ENCODE measurements around the gene USP3.

Gene USP3

DNA sequence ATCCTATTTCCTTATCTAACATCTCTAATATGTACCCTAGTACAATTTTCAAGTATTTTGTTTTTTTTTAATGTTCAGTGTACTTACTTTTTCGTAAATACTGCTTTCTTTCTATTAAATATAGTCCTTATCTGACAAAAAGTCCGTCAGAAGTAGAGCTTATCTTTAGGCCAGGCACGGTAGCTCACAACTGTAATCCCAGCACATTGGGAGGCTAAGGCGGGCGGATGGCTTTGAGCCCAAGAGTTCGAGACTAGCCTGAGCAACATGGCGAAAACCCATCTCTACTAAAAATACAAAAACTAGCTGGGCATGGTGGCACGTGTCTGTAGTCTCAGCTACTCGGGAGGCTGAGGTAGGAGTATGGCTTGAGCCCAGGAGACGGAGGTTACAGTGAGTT, 41.1 kb downstream of the USP3 start:
- TF ChIP-seq, protein P1, sequence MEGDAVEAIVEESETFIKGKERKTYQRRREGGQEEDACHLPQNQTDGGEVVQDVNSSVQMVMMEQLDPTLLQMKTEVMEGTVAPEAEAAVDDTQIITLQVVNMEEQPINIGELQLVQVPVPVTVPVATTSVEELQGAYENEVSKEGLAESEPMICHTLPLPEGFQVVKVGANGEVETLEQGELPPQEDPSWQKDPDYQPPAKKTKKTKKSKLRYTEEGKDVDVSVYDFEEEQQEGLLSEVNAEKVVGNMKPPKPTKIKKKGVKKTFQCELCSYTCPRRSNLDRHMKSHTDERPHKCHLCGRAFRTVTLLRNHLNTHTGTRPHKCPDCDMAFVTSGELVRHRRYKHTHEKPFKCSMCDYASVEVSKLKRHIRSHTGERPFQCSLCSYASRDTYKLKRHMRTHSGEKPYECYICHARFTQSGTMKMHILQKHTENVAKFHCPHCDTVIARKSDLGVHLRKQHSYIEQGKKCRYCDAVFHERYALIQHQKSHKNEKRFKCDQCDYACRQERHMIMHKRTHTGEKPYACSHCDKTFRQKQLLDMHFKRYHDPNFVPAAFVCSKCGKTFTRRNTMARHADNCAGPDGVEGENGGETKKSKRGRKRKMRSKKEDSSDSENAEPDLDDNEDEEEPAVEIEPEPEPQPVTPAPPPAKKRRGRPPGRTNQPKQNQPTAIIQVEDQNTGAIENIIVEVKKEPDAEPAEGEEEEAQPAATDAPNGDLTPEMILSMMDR (IDR thresholded peaks at IDR 0.05; ENCODE audit: low read depth, low read length) = no peak
- in situ Hi-C loops (cut with HindIII; ENCODE audit: low sequenced_read_pairs) = no loop called here
- DNase-seq (ENCODE audit: low read depth, low spot score) = no peak
- H3K4me3 ChIP-seq (ENCODE audit: low read depth, low read length) = no peak overlapping the region

DNA sequence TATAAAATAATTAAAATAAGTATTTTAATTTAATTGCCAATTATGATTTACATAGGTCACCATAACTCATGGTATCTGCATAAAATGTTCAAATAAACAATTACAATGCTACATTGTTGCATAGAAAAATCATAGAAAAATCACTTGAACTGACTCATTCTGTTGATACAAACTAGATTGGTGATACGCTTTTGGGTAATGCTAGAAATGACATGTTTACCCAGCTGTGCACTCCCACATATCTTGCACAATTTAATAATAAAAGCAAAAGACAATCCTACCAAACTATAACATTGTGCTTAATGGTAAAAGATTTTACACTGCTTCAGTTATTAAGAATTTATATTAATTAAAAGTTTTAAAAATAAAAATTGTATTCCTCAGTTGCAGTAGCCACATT, 47.0 kb downstream of the USP3 start:
- no peak overlapping the region for H3K4me3 ChIP-seq (ENCODE audit: low read depth, low read length)

DNA sequence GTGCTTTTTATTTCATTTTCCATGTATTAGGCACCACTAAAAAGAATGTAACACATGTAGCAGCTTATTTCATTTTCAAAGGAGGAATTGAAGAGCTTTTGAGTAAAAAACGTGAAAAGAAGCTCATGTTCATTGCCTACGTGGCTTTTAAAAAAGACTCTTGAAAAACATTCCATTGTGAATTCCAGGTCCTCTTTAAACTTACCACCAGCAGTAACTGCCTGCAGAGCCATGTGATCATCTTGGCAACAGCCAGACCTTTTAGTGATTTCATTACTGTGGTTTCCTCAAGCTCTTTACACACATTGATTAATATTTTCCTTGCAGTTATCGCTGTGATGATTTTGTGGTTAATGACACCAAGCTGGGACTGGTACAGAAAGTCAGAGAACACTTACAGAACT, 49.0 kb downstream of the USP3 start:
- DNase-seq (ENCODE audit: low read depth, low spot score) = peak; percentile 97
- TF ChIP-seq, protein P1 (IDR thresholded peaks at IDR 0.05; ENCODE audit: low read depth, low read length) = no peak
- H3K4me3 ChIP-seq (ENCODE audit: low read depth, low read length) = no peak overlapping the region

More for the DNA sequence above, 47.0 kb downstream of the USP3 start:
- DNase-seq (ENCODE audit: low read depth, low spot score) = peak; percentile 37
- TF ChIP-seq, protein P1 (IDR thresholded peaks at IDR 0.05; ENCODE audit: low read depth, low read length) = no peak
- in situ Hi-C loops (cut with HindIII; ENCODE audit: low sequenced_read_pairs) = no loop called here

DNA sequence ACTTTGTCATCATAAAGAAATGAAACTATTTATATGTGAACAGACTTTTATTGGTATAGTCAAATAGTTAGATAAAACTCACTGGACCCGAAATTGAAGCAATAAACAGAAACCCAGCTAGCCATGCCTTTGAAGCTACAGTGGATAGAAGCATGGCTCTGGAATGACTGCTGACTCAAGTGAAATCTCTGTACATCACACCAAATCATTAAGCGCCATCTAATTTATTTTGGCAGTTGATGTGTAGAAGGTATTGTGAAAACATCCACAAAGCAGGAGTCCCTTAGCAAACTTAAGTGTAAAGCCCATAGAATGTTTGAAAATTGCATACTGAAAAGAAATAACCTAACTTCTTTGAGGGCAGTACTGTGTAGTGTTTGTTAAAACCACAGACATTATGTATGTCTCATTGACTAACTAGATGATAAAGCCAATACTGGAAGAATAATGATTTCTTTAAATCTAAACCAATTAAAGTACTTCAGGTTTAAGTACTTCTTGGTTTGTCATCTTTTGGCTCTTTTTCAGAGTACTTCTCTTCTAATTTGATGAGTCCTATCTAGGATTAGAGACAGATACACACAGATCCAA, 50.0 kb downstream of the USP3 start:
- in situ Hi-C loops (cut with HindIII; ENCODE audit: low sequenced_read_pairs) = no loop called here
- DNase-seq (ENCODE audit: low read depth, low spot score) = no peak
- TF ChIP-seq, protein P1 (IDR thresholded peaks at IDR 0.05; ENCODE audit: low read depth, low read length) = no peak
- no peak overlapping the region for H3K4me3 ChIP-seq (ENCODE audit: low read depth, low read length)

More for the DNA sequence above, 49.0 kb downstream of the USP3 start:
- in situ Hi-C loops (cut with HindIII; ENCODE audit: low sequenced_read_pairs) = no loop called here

DNA sequence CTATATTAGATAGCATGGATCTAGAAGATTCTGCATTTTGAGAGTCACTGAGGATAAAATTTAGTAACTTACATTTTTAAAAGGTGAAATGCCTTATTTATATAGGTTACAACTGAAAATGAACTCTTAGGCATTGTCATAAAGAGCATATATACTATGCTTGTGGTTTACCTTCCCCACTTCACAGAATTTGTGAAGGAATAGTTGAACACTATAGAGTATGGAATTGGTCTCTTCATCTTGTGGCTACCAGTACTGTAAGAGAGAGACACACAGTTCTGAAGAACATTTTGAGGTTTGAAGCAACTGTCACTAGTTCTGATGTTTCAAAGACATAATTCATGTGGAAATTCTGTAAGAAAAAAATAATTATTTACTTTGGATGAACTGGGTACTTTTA, 51.1 kb downstream of the USP3 start:
- TF ChIP-seq, protein P1 (IDR thresholded peaks at IDR 0.05; ENCODE audit: low read depth, low read length) = no peak
- no peak overlapping the region for H3K4me3 ChIP-seq (ENCODE audit: low read depth, low read length)
- in situ Hi-C loops (cut with HindIII; ENCODE audit: low sequenced_read_pairs) = no loop called here
- DNase-seq (ENCODE audit: low read depth, low spot score) = no peak

DNA sequence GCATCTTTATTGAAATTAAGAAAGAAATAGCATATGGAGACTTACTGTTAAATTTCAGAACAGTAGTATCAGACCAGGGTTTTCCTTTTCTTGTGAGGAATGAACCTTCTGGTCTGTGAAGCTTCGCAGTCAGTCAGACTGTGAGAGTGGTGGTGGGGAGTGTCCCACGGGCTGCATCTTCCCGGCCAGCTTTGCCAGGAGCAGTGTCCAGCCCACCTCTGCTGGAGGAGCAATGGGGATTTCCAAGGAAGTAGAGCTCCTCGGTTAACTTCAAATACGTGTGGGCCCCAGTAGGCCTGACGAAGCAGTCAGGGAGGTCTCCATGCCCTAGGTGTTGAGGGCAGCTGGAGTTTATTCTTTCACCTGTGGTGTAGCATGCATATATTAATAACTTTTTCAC, 51.9 kb downstream of the USP3 start:
- no peak for DNase-seq (ENCODE audit: low read depth, low spot score)
- in situ Hi-C loops (cut with HindIII; ENCODE audit: low sequenced_read_pairs) = no loop called here
- H3K4me3 ChIP-seq (ENCODE audit: low read depth, low read length) = no peak overlapping the region
- TF ChIP-seq, protein P1 (IDR thresholded peaks at IDR 0.05; ENCODE audit: low read depth, low read length) = no peak

Data from astrocyte of the spinal cord (primary cell).